Stimulated activated CD4-positive, alpha-beta T cell treated with anti-CD3 and anti-CD28 coated beads, Interleukin-15, amount 100 ng/mL, for 24 hours (primary cell): Measurements from ENCODE around the gene FBXO17.
A peak's percentile ranks its signal among the peaks of the same experiment; 100 is the strongest.
"Not testable (repeated sequence)": the region's sequence is repeated elsewhere in the genome, so short reads cannot be mapped to it uniquely, and the experiment has no call there.

Source experiments
- DNase-seq: peaks from one replicate; pipeline ENCODE4 v3.0.0-alpha.2; 2020

The FBXO17 gene

DNA sequence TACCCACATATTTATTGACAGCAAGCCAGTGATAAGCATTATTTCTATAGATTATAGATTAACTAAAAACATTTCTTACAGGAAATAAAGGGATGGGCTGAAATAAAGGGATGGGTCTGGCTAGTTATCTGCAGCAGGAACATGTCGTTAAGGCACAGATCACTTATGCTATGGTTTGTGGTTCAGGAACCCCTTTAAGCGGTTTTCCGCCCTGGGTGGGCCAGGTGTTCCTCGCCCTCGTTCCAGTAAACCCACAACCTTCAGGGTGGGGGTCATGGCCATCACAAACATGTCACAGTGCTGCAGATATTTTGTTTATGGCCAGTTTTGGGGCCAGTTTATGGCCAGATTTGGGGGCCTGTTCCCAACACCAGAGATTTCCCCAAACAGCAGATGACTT is 34.1 kb downstream of the FBXO17 start:
- DNase-seq = not testable (repeated sequence)

DNA sequence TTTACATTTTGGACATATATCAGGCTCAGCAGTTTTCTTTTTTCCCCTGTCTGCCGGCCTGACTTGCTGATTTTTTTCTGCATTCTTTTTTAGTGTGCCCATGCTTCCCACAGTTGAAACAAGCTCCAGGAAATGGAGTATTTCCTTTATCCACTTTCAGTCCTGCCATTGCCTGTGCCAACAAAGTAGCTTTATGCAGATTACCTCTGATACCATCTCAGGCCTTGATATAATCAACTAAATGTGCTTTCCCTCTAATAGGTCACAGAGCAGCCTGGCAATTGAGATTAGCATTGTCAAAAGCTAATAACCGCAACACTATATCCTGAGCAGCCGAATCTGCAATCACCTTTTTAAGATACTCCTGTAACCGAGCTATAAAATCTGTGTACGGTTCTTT is 35.6 kb downstream of the FBXO17 start:
- no peak for DNase-seq

DNA sequence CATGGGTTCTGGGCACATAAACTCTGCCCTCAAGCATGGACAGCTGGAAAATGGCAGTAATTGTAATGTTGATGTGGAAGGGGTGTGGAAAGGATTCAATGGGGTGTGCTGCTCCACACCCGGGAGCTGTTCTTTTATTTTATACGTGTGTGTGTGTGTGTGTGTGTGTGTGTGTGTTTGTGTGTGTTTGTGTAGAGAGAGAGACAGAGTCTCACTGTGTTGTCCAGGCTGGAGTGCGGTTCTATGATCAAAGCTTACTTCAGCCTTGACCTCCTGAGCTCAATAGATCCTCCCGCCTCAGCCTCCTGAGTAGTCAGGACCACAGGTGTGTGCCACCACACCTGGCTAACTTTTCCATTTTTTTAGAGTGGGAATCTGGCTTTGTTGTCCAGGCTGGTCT is 42.0 kb downstream of the FBXO17 start:
- no peak for DNase-seq

- DNase-seq = peak; percentile 51
These were observed 42.9 kb downstream of the FBXO17 start for GRCh38 chr19:38932425-38933179.

GRCh38 chr19:38931521-38931793 is 44.1 kb downstream of the FBXO17 start:
- no peak for DNase-seq

- peak; percentile 99 for DNase-seq
These were observed 44.6 kb downstream of the FBXO17 start, which contains the start of gene MRPS12 for GRCh38 chr19:38930776-38931520. Gene MRPS12, plus strand, starts transcription at chr19:38930944. Its CDS starts 351 bp downstream, at chr19:38931295.

DNA sequence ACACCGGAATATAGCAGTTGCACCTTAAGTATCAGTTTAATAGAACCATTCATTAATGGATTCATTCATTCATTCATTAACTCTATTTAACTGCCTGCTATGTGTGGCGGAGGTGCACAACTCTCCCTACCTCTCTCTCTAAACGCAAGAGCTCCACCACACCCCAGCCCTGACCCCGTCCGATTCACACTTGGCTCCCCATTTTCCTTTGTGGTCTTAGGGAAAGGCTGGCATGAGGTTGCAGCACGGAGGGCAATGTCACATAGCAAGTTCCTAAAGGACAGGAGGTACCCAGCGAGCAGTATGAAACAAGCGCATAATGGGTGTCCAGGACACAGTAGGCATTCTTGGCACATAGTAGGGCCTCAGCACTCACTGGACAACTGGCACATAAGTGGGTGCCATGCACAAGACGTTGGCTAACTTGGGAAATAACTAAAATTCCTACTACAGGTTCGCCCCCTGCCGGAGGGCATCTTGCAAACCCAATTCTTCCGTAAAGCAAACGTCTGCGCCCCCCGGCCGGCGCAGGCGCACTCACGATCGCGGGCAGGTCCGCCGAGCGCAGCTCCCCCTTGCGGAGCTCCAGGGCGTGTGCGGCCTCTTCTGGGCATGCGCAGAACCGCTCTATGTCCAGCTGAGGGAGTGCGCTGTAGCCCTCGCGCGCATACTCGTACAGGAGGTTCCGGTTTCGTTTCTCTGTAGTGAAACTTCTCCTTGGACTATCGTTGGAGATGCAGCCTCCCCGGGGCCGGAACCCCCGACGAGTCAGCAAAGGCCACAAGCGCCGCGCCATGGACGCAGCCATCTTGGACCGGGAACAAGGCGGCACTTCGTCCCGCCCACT is 45.4 kb downstream of the FBXO17 start, which contains the start of gene SARS2:
SARS2 (minus strand) TSS at position 835 of the 847 bp plus-strand sequence; CDS start at position 808, 27 bp downstream.
- peak; percentile 91 for DNase-seq

DNA sequence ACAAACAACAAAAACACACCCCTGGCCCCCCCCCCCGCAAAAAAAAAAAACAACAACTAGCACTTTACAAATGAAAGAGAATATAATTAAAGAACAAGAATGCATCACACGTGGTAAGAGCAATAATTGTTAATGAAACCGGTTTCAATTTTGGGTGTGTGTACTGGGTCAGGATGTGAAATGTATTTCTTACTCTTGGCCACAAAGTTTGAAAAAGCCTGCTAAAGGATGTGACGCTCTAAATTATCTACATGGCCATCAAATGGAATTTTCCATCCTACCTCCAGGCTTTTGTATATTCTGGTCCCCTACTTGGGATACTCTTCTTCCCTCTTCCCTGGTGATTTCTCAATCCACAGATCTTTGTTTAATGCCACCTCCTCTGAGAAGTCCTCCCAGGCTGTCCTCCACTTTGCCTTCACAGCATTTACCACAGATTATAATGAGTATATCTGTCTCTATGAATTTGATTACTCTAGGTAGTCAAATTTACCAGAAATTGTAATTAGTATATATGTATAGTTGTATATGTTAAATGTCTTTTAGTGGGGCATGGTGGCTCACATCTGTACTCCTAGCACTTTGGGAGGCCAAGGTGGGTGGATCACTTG is 47.0 kb downstream of the FBXO17 start:
- no peak for DNase-seq

GRCh38 chr19:38924388-38924787 is 51.2 kb downstream of the FBXO17 start:
- no peak for DNase-seq

GRCh38 chr19:38922482-38922881 is 53.1 kb downstream of the FBXO17 start:
- no peak for DNase-seq

GRCh38 chr19:38921420-38922274 is 53.9 kb downstream of the FBXO17 start:
- DNase-seq = no peak

DNA sequence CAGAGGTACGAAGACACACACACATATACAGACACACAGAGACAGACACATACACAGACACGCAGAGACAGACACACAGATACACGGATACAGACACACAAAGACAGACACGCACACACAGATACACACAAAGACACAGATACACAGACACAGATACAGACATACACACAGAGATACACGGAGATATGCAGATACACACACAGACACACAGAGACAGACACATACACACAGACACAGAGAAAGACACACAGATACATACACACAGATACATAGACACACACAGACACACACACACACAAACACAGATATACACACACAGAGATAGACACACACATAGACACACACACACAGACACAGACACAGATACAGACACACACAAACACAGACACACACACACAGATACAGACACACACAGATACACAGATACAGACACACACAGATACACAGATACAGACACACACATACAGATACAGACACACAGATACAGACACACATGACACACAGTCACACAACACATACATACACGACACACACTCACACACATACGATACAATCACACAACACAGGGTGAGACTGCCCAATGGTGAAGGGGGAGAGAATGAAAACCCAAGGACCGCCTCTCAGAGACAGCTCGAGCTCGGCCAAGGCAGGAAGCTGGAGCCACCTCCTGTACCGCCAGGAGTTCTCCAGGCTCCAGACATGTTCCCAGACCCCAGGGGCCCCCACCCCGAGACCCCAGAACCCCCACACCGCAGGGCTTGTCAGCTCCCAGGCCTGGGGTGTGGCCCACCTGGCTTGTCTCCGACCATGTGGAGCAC is 54.7 kb downstream of the FBXO17 start:
- DNase-seq = no peak

- DNase-seq = no peak
These were observed 55.5 kb downstream of the FBXO17 start for GRCh38 chr19:38919837-38920601.

GRCh38 chr19:38918526-38918925 is 57.0 kb downstream of the FBXO17 start:
- no peak for DNase-seq

GRCh38 chr19:38917921-38918491 is 57.5 kb downstream of the FBXO17 start:
- DNase-seq = no peak

DNA sequence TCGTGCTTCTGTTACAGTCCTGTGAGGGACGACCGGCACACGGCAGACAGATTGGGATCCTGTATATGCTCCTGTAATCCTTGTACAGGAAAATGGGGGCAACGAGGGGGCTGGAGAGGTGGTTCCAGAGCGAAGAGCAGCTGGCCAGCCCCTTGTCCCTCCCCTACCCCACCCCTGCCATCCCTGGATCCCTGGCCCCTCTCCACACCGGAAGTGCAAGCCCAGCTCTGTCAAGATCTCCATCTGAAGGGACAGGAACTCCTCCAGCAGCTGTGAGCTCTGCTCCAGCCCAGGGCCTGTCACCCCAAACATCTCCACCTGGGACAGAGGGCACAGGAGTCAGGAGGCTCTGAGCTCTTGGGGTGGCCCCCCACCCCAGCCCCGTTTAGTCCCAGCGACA is 58.0 kb downstream of the FBXO17 start:
- no peak for DNase-seq

DNA sequence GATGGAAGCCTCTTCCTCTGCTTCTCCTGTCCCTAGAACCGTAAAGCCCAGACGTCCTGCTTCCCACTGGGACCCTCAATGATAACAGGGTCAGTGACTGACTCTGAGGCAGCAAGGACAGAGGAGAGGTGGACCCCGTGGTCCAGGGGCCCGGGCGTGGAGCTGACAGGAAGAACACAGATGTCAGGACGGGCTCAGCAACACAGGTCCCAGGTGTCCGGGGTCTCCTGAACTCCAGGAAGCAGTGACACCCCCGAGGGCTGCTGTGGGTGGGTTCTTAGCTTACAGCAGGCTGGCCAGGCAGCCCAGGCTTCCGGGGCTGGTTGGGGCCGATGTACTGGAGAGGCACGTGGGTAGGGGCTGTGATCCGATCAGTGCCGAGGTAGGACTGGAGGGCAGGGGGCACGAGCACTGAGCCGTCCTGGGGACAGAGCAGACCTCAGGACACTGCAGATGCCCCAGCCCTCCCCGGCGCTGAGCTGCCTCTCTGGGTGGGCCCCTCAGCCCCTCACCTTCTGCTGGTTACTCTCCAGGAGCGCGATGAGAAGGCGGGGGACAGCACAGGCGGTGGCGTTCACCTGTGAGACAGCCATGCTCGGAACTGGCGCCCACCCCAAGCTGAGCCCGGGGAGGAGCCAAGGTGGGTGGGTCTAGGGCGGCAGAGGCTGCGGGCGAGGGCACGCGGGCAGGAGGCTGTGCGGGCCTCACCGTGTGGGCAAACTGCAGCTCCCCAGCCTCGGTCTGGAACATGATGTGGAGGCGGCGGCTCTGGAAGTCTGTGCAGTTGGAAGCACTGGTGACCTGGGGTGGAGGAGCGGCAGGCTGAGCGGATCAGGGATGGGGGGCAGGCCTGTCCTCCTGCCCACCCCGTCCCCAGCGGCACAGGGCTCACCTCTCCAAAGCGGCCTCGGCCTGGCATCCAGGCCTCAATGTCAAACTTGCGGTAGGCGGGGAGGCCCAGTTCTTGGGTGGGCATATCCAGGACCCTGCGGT is 59.9 kb downstream of the FBXO17 start:
- DNase-seq = no peak

DNA sequence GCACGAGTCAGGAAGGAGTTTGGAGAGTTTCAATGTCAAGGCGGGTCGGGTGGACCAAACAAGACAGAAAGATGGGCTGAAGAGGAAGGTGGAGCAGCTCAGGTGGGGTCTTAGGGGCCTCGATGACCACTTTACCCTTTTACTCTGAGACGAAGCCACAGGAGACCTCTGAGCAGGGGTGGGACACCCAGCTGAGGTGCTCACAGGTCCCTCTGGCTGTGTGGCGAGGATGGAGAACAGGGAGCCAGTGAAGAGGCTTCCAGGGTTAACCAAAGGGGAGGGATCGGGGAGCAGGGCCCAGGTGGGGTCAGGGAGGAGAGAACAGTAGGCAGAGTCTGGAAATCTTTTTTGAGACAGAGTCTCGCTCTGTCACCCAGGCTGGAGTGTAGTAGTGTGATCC is 61.6 kb downstream of the FBXO17 start:
- no peak for DNase-seq
